HG03442 (cell line): ENCODE measurements around the gene MAGI1.

ENCODE experiments used
- ATAC-seq: cut with Tn5 transposase; IDR thresholded peaks from one replicate; pipeline ENCODE4 v1.9.1; 2021; ENCODE audit warnings: mild to moderate bottlenecking, moderate library complexity; ENCODE audit not compliant: unreplicated experiment

Gene MAGI1

GRCh38 chr3:65655061-65655460 lies 383.7 kb downstream of the MAGI1 start:
- ATAC-seq: no peak

DNA sequence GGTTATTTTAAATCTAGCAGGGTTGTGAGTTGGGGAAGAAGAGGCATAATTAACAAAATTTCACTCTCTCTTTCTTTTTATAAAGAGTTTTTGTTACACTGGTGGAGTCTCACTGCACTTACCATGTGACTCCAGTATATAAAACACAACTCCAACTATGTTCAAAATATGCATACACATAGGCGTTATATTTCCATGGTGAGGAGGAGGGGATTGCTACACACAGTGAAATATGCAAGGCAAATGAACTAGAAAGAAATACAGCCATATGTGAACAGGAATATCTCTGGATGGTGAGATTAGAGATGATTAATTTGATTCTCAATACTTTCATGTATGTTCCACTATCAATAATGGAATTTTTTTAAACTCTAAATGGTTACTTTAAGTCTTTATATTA lies 385.0 kb downstream of the MAGI1 start:
- no peak for ATAC-seq

DNA sequence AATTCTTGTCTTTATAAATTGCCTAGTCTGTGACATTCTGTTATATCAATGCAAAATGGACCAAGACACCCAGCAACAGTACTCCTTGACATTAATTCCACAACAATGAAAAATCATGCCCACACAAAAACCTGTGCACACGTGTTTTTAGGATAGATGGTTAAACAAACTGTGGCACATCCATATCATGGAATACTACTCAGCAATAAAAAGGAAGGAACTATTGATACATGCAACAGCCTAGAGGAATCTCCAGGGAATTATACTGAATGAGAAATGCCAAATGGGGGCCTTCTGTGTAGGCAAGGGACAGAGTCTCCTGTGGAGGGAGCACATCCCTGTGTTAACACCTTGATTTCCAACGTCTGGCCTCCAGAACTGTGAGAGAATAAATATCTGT lies 388.5 kb downstream of the MAGI1 start:
- ATAC-seq: no peak

GRCh38 chr3:65647369-65647768 lies 391.3 kb downstream of the MAGI1 start:
- no peak for ATAC-seq

DNA sequence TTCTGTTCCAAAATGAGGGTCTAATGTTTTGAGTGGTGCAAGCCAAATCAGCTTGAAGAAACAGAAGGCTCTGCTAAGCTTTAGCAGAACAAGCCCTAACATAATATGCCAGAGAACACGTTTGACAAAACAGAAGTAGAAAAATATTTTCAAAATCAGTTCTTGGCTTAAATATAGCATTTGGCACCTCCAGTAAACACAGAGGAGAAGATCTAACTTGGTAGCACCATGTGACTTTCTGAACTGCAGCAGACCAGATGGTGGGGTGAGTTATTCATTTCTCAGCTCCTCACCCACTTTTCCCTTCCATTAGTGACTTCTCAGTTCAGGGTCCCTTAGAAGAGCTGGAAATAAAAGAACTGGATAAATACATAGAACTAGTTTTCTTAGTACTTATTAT lies 395.8 kb downstream of the MAGI1 start:
- ATAC-seq: no peak

DNA sequence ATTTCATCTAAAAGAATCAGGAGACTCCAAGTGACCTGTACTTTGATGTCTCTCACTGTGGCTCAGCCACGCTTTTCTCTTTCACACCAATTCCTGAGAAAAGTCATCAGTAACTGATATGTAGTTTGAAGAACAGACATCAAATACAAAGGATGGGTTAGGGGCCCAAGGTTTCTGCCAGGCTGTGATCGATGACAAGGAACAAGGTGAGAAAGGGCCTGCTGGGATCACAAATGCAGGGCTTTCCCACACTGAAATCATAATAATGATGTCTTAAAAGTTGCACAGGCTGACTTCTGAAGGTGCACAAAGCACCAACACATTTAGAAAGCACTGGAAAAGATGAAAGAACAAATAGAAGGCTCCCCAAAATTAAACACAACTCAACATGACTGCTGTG lies 396.9 kb downstream of the MAGI1 start:
- no peak for ATAC-seq

DNA sequence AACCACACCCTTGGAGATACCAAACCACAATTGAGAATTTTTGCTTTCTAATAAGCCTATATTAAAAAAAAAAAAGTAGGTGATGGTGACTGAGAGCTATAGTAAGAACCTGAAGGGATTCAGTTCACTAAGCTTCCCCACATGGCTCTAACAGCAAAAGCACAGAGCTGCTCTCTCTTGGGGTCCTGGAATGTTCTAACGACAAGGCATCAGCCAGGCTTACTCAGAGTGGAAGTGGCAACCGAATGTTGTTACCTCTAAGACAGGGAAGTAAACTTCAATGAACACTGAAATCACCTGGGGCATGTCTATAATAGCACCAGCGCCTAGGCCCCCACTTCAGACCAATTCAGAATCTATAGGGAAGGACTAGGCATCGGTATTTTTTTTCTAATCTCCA lies 397.7 kb downstream of the MAGI1 start:
- ATAC-seq: no peak

DNA sequence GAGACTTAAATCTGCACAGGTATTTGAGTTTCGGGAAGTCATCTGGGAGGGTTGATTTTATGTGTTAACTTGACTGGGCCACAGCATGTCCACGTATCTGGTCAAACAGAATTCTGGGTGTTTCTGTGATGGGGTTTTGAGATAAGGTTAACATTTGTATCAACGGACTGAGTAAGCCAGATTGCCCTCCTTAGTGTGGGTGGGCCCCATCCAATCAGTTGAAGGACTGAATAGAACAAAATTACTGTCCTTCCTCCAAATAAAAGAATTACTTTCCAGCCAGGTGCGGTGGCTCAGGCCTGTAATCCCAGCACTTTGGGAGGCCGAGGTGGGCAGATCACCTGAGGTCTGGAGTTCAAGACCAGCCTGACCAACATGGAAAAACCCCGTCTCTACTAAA lies 399.3 kb downstream of the MAGI1 start:
- no peak for ATAC-seq

GRCh38 chr3:65638301-65638700 lies 400.4 kb downstream of the MAGI1 start:
- no peak for ATAC-seq

GRCh38 chr3:65636326-65636725 lies 402.4 kb downstream of the MAGI1 start:
- ATAC-seq: no peak

GRCh38 chr3:65635657-65636056 lies 403.1 kb downstream of the MAGI1 start:
- no peak for ATAC-seq

GRCh38 chr3:65633018-65633638 lies 405.6 kb downstream of the MAGI1 start:
- no peak for ATAC-seq

GRCh38 chr3:65632414-65632813 lies 406.3 kb downstream of the MAGI1 start:
- no peak for ATAC-seq

DNA sequence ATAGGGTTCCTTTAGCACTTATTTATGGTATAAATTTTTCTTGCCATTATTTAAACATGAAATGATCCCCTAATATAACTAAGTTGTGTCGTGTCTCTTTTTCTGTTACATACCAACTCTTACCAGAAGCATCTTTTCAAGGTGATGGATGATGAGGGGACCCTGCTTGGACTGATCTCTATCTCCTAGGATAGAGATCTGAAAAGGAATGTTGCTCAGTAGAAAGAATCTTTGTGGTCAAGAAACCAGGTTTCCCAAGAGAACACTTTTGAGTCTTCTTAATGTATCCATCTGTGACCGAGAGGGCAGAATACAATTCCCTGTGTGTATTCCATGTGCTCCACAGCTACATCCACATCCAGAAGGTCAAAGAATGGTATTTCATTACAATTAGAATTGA lies 409.7 kb downstream of the MAGI1 start:
- no peak for ATAC-seq

- no peak for ATAC-seq
Measured at GRCh38 chr3:65627062-65627461, 411.7 kb downstream of the MAGI1 start.

- no peak for ATAC-seq
Measured at GRCh38 chr3:65625305-65625704, 413.4 kb downstream of the MAGI1 start.

GRCh38 chr3:65623362-65623761 lies 415.4 kb downstream of the MAGI1 start:
- ATAC-seq: no peak

DNA sequence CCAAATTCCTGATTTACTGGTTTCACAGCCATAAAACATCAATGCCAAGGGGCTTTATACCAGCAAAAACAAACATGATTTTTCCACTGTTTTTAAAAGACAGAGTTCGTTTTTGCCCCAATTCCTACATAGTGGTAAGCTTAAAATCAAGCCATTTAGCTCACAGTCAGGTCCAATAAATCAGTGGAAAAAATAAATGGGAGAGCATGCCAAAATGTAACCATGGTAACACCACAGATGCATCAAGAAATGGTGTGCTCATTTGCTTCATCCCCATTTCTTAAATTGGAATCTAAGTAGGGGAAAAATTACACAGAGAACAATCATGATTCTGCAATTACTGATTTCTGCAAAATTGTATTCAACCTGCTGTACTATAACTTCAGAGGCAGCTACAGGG lies 418.8 kb downstream of the MAGI1 start:
- no peak for ATAC-seq

DNA sequence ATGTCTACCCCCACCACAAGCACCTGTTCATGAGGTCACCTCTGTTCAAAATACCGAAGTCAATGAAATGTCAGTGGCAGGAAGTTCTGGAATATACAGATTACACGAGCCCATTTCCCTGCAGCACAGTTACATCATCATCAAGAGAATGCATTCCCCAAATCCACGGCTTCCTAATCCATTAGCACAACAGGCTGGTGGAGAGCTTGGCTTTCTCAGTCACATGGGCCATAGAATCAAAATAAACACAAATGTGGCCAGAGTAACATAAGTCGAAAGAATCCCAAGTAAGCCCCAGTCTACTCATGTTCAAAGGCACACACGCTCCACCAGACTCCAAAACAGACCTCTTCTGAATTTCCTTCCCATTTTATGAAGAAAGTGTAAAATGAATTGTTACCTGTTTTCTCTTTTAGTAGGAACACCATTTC lies 419.3 kb downstream of the MAGI1 start:
- no peak for ATAC-seq

DNA sequence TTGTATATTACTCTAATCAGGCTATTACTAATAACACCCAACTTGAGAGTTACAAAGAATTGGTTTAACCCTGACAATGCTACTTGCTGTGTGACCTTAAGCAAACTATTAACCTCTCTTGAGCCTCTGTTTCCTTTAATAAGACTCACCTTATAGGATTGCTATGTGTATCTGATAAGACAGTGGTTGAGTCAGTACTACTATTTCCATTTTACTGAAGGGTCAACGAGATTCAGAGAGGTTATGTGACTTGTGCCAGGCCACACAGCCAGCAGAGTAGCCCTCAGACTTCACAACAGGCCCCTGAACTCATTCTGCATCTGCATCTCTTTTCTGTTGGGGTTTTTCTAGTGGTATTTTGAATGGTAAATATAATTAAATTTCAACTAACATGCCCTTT lies 420.1 kb downstream of the MAGI1 start:
- no peak for ATAC-seq

DNA sequence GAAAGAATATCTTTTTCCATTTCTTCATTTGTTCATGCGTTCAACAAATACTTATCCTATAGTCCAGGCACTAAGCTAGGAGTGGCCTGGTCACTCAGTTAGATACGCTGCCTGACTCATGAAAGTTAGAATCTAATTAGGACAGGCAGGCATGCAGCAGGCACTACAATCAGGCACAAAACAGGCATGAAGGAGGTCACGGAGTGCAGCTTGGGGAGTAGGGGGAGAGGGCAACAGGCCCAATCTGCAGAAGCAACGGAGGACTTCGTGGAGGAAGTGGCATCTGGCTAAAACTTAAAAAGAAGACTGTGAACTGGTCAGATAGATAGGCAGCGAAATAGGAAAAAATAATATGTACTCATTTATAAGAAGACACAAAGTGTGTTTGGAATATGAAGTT lies 420.9 kb downstream of the MAGI1 start:
- no peak for ATAC-seq

DNA sequence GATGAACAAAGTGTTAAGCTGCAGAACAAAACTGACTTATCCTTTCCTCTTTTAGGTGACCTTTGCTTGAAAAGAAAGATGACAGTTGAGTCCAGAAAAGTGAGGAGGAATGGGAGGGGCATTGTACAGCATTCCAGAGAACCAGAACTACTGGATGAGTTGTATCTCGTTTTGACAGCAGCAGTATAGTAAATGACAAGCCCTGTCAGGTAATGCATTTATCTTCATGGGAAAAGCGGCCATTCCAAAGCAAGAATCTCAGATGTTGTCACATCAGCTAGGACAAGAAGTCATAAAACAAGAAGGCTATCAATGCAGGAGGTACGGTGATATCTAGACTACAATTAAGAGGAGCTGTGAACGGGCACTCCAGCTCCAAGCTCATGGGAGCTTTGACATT lies 421.5 kb downstream of the MAGI1 start:
- no peak for ATAC-seq

- ATAC-seq: no peak
Measured at GRCh38 chr3:65616563-65616962, 422.2 kb downstream of the MAGI1 start.
